ENCODE data around the gene CDC6. TPM values are rescaled to one million over a fixed set of nuclear protein-coding genes. Genes with fewer than 3 reads are reported as not detected.
"Not testable (repeated sequence)": the region's sequence is repeated elsewhere in the genome, so short reads cannot be mapped to it uniquely, and the experiment has no call there.

CDC6 gene
- polyA plus RNA-seq, 6 donors from 2014 or later = 0.23 to 1.3 (median 0.35) TPM; not detected in 2

DNA sequence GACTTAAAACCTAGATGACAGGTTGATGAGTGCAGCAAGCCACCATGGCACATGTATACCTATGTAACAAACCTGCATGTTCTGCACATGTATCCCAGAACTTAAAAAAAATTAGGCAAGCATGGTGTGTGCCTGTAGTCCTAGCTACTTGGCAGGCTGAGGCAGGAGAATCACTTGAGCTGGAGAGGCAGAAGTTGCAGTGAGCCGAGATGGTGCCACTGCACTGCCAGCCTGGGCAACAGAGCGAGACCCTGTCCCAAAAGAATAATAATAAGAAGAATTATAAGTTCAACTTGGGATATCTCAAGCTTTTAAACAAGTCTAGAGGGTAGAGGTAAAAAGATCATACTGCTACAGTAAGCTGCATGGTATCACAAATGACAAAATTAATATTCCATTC lies 9.8 kb downstream of the CDC6 start:
- no peaks in the 10 kb centered on the region for H3K9me3 Mint-ChIP-seq
- no peak for ATAC-seq (ENCODE audit: low read depth in 2 of 2)
- H3K27ac Mint-ChIP-seq = peak overlapping the region in 1 of 6 donors; percentile 16
- H3K4me1 Mint-ChIP-seq = no peaks in the 10 kb centered on the region
- no peaks in the 10 kb centered on the region for H3K36me3 Mint-ChIP-seq
- no peak for DNase-seq
- no peaks in the 10 kb centered on the region for H3K27me3 Mint-ChIP-seq
- H3K4me3 Mint-ChIP-seq = no peak overlapping the region

DNA sequence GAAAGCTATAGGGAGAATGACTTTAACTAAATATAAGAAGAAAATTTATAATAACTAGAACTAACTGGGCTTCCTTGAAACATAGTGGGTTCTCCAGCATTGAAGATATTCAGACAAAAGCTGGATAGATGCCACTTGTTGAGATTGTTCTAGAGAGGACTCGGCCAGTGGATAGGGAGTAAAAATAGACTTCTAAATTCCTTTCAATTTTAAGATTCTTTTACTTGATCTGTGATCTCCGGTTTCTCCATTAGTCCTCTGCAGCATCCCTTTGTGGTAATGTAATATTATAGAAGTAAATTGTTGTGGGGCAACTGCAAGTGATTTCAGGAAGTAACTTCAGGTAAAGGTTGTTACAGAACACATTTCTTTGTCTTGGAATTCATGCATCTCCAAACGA lies 11.0 kb downstream of the CDC6 start:
- Mint-ChIP-seq H3K27ac (peak overlapping the region in 1 of 6 donors; percentile 38), H3K27me3 (no peaks in the 10 kb centered on the region), H3K9me3 (no peaks in the 10 kb centered on the region), H3K36me3 (no peaks in the 10 kb centered on the region), H3K4me3 (no peak overlapping the region), H3K4me1 (peaks cover 5 to 8% (median 6%) of the 10 kb centered on the region in 3 donors)
- ATAC-seq (ENCODE audit: low read depth in 2 of 2) (no peak), DNase-seq (no peak)

DNA sequence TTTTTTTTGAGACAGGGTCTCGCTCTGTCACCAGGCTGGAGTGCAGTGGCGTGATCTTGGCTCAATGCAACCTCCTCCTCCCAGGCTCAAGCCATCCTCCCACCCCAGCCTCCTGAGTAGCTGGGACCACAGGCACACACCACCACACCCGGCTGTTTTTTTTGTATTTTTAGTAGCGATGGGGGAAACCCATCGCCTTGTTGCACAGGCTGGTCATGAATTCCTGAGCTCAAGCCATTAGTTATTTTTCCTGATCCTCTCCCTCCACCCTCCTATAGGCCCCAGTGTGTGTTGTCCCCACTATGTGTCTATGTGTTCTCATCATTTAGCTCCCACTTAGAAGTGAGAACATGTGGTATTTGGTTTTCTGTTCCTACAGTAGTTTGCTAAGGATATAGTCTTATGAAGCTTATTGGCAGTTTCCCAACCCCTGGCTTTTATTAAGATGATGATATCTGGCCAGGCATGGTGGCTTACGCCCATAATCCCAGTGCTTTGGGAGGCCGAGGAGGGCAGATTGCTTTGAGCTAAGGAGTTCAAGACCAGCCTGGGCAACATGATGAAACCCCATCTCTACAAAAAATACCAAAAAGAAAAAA lies 11.6 kb downstream of the CDC6 start:
- ATAC-seq (ENCODE audit: low read depth in 2 of 2); H3K27me3 Mint-ChIP-seq; DNase-seq; H3K4me1 Mint-ChIP-seq; H3K4me3 Mint-ChIP-seq; H3K36me3 Mint-ChIP-seq; H3K9me3 Mint-ChIP-seq: not testable (repeated sequence)
- H3K27ac Mint-ChIP-seq = peak overlapping the region in 1 of 6 donors; percentile 44

DNA sequence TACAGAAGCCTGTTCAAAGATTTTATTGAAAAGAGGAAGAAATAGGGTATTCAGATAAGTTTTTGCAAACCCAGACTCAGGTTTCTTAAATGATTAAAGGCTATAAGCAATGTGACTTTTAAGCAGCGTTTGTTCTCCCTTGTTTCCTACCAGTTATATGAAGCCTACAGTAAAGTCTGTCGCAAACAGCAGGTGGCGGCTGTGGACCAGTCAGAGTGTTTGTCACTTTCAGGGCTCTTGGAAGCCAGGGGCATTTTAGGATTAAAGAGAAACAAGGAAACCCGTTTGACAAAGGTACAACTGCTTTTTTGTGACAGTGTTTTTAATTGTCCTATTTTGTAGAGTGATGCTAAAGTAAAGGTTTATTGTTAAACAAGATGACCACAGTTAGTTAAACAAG lies 13.6 kb downstream of the CDC6 start:
- no peaks in the 10 kb centered on the region for H3K9me3 Mint-ChIP-seq
- DNase-seq (no peak), ATAC-seq (ENCODE audit: low read depth in 2 of 2) (no peak)
- no peaks in the 10 kb centered on the region for H3K27me3 Mint-ChIP-seq
- no peak overlapping the region for H3K4me3 Mint-ChIP-seq
- no peak overlapping the region for H3K27ac Mint-ChIP-seq
- H3K4me1 Mint-ChIP-seq = peaks cover 5 to 8% (median 6%) of the 10 kb centered on the region in 3 donors
- no peaks in the 10 kb centered on the region for H3K36me3 Mint-ChIP-seq

DNA sequence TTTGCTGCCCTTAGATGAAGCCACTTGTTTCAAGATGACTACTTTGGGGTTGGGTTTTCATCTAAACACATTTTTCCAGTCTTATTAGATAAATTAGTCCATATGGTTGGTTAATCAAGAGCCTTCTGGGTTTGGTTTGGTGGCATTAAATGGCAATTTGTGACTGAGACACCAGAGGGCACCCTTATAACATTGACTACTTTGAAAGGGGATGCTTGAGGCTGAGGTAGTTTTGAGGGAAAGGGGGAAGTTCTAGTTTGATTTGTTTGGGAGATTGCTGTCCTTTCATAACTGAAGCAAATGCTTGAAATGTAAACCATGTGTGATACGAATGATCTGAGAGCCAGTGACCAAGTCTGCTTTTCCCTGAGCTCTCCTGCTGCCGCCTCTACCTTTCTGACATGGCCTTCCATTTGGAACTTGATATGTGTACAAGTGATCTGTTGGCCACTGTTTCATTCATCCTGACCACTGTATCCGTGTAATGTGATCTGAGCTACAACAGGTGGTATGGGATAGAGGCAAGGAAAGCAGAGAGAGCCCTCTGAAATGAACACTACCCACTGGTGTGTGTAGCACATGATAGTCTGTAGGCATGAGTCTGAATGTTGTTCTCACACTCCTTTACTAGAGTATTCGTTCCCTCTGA lies 15.5 kb downstream of the CDC6 start:
- peak; percentile 90 to 91 for ATAC-seq (ENCODE audit: low read depth in 2 of 2)
- Mint-ChIP-seq H3K36me3 (no peaks in the 10 kb centered on the region), H3K27ac (peak overlapping the region in 2 of 6 donors; percentile 0 to 17), H3K4me3 (no peak overlapping the region), H3K27me3 (no peaks in the 10 kb centered on the region), H3K4me1 (peaks cover 5 to 8% (median 6%) of the 10 kb centered on the region in 3 donors), H3K9me3 (no peaks in the 10 kb centered on the region)
- DNase-seq = peak; percentile 73

DNA sequence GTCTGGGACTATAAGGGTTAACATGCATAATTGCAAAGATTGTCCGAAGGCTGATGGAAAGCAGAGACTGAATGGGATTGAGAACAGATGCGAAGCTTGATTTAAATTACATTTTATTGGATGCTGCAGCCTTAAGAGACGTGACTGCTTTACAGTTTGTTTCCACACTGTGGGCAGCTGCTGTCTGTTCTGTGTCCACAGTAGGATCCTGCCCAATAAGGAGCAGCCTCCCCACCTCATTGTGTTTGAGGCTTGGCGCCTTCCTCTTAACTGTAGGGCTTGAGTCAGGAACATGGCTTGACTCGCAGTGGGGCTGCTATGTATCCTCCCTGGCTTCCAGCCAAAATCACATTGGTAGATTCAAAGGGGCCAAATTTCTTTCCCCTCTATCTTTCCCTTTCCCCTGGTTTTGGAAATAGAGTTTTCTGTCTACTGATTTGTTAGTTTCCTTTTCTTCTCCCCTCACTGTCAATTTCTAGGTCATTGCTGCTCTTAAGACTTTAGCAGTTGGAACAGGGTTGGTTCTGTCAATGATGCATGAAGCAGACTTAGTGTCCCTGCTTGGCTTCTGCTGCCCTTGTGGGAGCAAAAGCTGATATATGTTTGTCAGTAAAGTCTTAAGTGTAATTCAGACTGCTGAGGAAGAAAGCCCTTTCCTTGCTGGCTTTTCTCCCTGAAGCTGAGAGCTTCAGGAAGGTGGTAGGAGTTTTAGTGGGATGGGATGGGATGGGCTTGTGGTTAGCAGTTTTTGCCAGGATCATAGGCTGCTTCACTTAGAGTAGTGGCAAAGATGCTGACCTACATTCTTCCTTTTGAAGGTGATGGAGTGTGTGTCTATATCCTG lies 16.3 kb downstream of the CDC6 start:
- no peaks in the 10 kb centered on the region for H3K27me3 Mint-ChIP-seq
- ATAC-seq (ENCODE audit: low read depth in 2 of 2) (no peak), DNase-seq (no peak)
- peaks cover 5 to 8% (median 6%) of the 10 kb centered on the region in 3 donors for H3K4me1 Mint-ChIP-seq
- no peak overlapping the region for H3K4me3 Mint-ChIP-seq
- H3K36me3 Mint-ChIP-seq = no peaks in the 10 kb centered on the region
- peak overlapping the region in 1 of 6 donors; percentile 80 for H3K27ac Mint-ChIP-seq
- H3K9me3 Mint-ChIP-seq = no peaks in the 10 kb centered on the region

DNA sequence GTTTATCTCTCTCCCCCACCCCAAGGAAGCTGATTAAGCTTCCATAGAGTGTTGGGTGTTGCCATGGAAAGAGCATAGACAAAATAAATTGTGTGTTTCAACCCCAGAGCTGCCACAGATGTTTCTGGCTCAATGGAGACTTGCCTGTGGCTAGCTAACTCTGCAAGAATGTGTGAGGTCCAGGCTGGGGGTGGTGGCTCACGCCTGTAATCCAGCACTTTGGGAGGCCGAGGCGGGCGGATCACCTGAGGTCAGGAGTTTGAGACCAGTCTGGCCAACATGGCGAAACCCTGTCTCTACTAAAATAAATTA lies 16.8 kb downstream of the CDC6 start:
- not testable (repeated sequence) for H3K36me3 Mint-ChIP-seq; H3K4me1 Mint-ChIP-seq; ATAC-seq (ENCODE audit: low read depth in 2 of 2); H3K27ac Mint-ChIP-seq; H3K9me3 Mint-ChIP-seq; DNase-seq; H3K27me3 Mint-ChIP-seq; H3K4me3 Mint-ChIP-seq

DNA sequence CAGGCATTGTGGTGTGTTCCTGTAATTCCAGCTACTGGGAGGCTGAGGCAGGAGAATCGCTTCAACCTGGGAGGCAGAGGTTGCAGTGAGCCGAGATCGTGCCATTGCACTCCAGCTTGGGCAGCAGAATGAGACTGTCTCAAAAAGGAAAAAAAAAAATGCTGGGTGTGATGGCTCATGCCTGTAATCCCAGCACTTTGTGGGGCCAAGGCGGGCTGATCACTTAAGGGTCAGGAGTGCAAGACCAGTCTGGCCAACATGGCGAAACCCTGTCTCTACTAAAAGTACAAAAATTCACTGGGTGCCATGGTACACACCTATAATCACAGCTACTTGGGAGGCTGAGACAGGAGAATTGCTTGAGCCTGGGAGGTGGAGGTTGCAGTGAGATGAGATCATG lies 17.2 kb downstream of the CDC6 start:
- not testable (repeated sequence) for H3K4me1 Mint-ChIP-seq; ATAC-seq (ENCODE audit: low read depth in 2 of 2); H3K9me3 Mint-ChIP-seq; H3K4me3 Mint-ChIP-seq; H3K27me3 Mint-ChIP-seq; H3K27ac Mint-ChIP-seq; H3K36me3 Mint-ChIP-seq; DNase-seq

DNA sequence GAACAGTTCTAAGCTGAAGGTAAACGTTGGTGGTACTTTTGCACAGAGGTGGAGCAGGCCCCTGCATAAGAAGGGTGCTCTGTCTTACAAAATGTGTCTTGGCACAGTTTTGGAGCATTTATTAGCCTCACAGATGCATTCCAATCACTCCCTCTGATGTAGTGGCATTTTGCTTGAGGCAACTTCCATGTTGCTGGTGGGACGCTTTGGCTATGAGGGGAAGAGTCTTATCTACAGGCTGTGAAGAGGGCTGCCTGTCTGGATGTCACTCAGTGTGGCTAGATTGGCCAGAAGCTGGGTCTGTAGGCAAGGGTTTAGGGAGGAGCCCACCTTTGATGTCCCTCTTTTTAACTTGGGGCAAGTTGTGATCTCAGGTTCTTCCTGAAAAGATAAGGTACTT lies 18.7 kb downstream of the CDC6 start:
- Mint-ChIP-seq H3K36me3 (no peaks in the 10 kb centered on the region), H3K4me3 (no peak overlapping the region), H3K9me3 (no peaks in the 10 kb centered on the region), H3K27me3 (no peaks in the 10 kb centered on the region), H3K4me1 (peaks cover 6 to 12% (median 8%) of the 10 kb centered on the region in 3 donors), H3K27ac (peak overlapping the region in 2 of 6 donors; percentile 47 to 65)
- ATAC-seq (ENCODE audit: low read depth in 2 of 2) (no peak), DNase-seq (no peak)

DNA sequence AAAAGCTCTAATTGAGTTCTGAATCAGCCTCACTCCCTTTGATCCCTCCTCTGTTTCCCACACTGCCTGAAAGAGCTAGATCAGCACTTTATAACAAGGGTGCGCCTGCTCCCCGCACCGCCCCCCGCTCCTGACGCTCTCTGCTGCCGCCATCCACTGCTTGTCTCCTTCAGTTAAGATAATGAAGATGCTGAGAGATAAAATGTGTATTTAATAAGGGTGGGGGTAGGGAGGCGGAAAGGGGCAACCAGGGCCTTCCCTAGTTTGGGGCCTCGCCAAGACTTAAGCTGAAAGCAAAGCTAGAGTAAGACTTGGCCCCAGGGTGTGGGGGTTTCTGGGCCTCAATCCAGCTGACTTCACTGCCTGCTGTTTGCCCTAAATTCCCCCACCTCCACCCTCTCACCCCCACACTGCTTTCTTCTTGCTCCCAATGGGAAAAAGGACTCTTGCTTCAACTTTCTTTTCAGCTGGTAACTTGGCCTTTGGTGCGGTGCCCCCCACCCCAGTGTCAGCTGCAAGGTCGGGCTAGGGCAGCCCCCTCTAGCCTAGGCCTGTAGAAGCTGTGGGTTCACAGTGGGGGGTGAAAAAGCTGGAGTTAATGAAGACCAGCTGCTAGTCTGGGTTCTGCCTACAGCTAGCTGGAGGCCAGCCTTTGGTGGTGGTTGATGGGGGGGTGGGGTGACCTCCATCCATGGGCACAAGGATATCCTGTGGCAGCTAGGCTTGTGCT lies 19.5 kb downstream of the CDC6 start:
- Mint-ChIP-seq H3K4me3 (no peak overlapping the region), H3K9me3 (no peaks in the 10 kb centered on the region), H3K4me1 (peaks cover 6 to 18% (median 8%) of the 10 kb centered on the region in 3 donors), H3K36me3 (no peaks in the 10 kb centered on the region), H3K27ac (no peak overlapping the region), H3K27me3 (no peaks in the 10 kb centered on the region)
- DNase-seq (no peak), ATAC-seq (ENCODE audit: low read depth in 2 of 2) (no peak)

DNA sequence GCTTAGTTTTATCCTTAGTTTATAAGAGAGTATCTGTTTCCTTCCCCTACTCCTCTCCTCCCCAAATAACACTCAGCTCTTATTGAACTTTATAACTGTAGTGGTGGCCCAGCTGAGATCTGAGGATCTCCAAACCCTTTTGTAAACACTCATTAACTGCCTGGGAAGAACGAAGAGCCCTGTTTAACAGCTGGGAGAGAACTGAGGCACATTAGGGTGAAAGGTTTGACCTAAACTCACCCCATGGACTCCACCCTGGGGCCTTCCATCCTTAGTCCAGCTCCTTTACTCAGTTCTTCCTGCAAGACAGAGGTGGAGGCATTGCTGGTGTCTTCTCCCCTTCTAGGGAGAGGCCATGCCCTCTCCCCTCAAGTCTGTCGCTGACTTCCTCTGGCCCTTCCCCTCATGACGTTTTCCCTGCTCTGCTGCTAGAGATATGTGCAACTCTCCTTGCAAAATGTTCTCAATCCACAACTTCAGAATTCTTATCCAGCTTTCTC lies 20.1 kb downstream of the CDC6 start:
- DNase-seq (no peak), ATAC-seq (ENCODE audit: low read depth in 2 of 2) (no peak)
- H3K27ac Mint-ChIP-seq = no peak overlapping the region
- H3K36me3 Mint-ChIP-seq = no peaks in the 10 kb centered on the region
- H3K4me1 Mint-ChIP-seq = peaks cover 8 to 22% (median 8%) of the 10 kb centered on the region in 3 donors
- H3K9me3 Mint-ChIP-seq = no peaks in the 10 kb centered on the region
- H3K27me3 Mint-ChIP-seq = no peaks in the 10 kb centered on the region
- no peak overlapping the region for H3K4me3 Mint-ChIP-seq

DNA sequence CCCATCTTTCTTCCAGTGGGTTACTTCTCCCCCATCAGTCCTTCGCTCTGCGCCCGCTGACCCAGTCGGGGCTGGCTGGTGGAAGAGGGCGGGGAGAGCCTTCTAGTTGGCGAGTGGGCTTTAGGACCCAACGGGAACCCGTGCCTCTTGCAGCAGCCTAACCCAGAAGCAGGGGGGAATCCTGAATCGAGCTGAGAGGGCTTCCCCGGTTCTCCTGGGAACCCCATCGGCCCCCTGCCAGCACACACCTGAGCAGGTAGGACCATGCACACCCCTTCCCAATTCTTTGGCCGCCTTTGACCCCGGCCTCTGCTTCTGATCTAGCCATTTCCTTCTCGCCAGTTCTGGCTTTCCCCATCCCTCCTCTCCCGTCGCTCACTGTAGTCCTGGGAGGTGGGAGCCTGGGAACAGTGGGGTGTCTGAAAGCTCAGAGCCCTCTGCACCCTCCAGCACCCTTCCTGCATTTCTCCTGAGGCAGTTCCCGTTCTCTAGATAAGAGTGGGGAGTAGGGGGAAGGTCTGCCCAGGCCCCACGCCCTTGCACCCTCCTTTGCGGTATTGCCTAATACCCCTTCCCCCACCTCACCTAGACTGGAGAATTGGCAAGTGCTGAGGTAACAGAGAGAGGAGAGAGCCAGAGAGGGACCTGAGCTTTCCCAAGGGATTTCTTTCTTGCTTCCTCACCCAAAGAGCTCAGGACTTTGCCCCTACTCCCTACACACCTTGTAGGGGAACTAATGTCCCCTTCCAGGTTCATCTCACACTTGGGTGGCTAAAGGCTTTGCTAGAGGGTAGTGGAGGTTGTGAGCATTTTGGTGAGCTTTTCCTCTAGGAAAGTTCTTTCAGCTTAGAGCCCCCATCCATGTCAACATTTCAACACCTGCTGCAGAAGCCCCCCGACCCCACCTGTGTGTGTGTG lies 21.6 kb downstream of the CDC6 start, which contains the start of gene RARA:
RARA (plus strand) TSS at position 150 of the 918 bp plus-strand sequence. CDS start 22,039 bp downstream, outside the sequence.
- H3K27me3 Mint-ChIP-seq = no peaks in the 10 kb centered on the region
- no peaks in the 10 kb centered on the region for H3K9me3 Mint-ChIP-seq
- ATAC-seq (ENCODE audit: low read depth in 2 of 2) = peak; percentile 71 to 72
- H3K4me1 Mint-ChIP-seq = peaks cover 0 to 27% (median 13%) of the 10 kb centered on the region in 3 donors
- no peaks in the 10 kb centered on the region for H3K36me3 Mint-ChIP-seq
- peak; percentile 32 for DNase-seq
- H3K27ac Mint-ChIP-seq = no peak within 1 kb of the TSS
- peak within 1 kb of the TSS in 2 of 8 donors; percentile 12 to 15 for H3K4me3 Mint-ChIP-seq

All from naive B cell (primary cell).